Activated naive CD4-positive, alpha-beta T cell treated with anti-CD3 and anti-CD28 coated beads, Interleukin-2, amount 10 ng/mL, durations not matched to agents 7 days and 5 days (primary cell): ENCODE results near the gene OR2T4.

ENCODE experiments used
- CTCF ChIA-PET: fragments of 350-600 bp; sonication (Branson Sonifier 250); formaldehyde crosslinking; loops from one replicate; lab custom pipeline; 2021; ENCODE audit warnings: antibody characterized with exemption; lab: Charles Lee
- DNase-seq: peaks from one replicate; pipeline ENCODE4 v3.0.0-alpha.2; 2020
- H3K27ac Mint-ChIP-seq: one replicate; pipeline ENCODE4 v1.8.0; 2021; ENCODE audit warnings: mild to moderate bottlenecking, moderate library complexity, mixed read lengths
- H3K27me3 Mint-ChIP-seq: one replicate; pipeline ENCODE4 v1.8.0; 2021; ENCODE audit warnings: mild to moderate bottlenecking, mixed read lengths
- H3K36me3 Mint-ChIP-seq: one replicate; pipeline ENCODE4 v1.8.0; 2021; ENCODE audit warnings: mixed read lengths
- H3K4me1 Mint-ChIP-seq: one replicate; pipeline ENCODE4 v1.8.0; 2021; ENCODE audit warnings: mixed read lengths
- H3K4me3 Mint-ChIP-seq: one replicate; pipeline ENCODE4 v1.8.0; 2021; ENCODE audit warnings: mild to moderate bottlenecking, moderate library complexity, mixed read lengths
- H3K9me3 Mint-ChIP-seq: one replicate; pipeline ENCODE4 v1.8.0; 2021; ENCODE audit warnings: mixed read lengths

The OR2T4 gene

DNA sequence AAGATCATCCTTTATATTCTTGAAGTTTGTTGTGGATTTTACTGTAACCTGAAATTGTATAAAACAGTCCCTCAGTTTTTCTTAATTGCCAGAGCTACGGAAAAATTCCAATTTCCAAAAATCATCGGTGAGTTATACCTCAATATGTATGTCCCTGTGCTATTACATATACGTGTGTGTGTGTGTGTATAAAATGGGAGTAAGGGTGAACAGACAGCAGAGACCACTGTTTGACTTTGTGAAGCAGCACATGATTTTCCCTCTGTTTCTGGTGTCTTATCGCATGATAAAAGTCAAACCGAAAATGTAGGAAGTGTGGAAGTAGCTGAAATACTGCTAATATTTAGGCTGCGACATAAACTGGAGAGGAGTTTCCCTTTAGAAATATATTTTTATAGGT, 42.6 kb downstream of the OR2T4 start:
- Mint-ChIP-seq H3K4me1 (peaks cover 4% of the 10 kb centered on the region), H3K4me3 (no peak overlapping the region), H3K27ac (no peak overlapping the region), H3K27me3 (no peaks in the 10 kb centered on the region), H3K9me3 (peaks cover 4% of the 10 kb centered on the region), H3K36me3 (no peaks in the 10 kb centered on the region)
- CTCF ChIA-PET, result interaction anchor here (0.7 to 2.7 kb wide), 11 partner anchors 185 to 410 kb away, joined by 3 to 23 read pairs (median 3); no protein-coding TSS in a partner anchor
- DNase-seq, result no peak

DNA sequence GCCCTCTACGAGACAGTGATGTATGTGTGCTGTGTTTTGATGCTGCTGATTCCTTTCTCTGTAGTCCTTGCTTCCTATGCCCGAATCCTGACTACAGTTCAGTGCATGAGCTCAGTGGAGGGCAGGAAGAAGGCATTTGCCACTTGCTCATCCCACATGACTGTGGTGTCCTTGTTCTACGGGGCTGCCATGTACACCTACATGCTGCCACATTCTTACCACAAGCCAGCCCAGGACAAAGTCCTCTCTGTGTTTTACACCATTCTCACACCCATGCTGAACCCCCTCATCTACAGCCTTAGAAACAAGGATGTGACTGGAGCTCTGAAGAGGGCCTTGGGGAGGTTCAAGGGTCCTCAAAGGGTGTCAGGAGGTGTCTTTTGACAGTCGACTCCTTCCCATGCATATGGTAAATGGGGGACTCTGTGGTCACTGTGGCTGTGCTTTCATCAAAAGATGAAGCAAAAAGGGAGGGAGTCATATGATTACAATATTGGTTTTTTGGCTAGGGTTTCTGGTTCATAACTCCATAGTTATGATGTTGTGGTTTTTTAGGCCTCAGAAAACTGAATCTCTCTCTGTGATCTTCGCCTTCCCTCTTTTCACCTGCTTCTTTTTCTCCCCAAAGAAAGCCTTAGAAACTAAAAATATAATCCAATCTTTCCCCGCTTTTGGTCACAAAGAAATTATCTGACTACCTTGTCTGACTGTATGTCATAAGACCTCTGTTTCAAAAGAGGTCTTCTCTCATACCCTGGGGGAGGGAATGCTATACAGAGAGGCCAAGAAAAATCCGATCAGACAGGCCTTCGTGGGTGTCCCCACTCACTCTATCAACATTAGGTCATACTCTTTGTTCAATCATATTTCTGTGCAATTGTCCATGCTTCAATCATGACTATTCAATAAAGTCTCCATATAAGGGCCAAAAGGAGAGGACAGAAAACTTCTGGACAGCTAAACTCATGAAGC, 45.5 kb downstream of the OR2T4 start:
- no peak for DNase-seq
- H3K4me1 Mint-ChIP-seq, result peaks cover 4% of the 10 kb centered on the region
- CTCF ChIA-PET, result interaction anchor here (1.6 kb wide), 1 partner anchor 279 kb away, joined by 3 read pairs; no protein-coding TSS in a partner anchor
- H3K27ac Mint-ChIP-seq, result no peak overlapping the region
- peaks cover 12% of the 10 kb centered on the region for H3K9me3 Mint-ChIP-seq
- H3K27me3 Mint-ChIP-seq, result no peaks in the 10 kb centered on the region
- H3K36me3 Mint-ChIP-seq, result no peaks in the 10 kb centered on the region
- no peak overlapping the region for H3K4me3 Mint-ChIP-seq
